NOMO-1 treated with dmso at 0.1 percent for 144 hours (cell line): ENCODE measurements around the gene EDC3.

Experiments
- DNase-seq: peaks from one replicate; lab custom pipeline; 2025; ENCODE audit not compliant: unreplicated experiment; lab: John Stamatoyannopoulos, UW

EDC3 gene

GRCh38 chr15:74585191-74585590, 110.6 kb downstream of the EDC3 start:
- DNase-seq, result no peak

DNA sequence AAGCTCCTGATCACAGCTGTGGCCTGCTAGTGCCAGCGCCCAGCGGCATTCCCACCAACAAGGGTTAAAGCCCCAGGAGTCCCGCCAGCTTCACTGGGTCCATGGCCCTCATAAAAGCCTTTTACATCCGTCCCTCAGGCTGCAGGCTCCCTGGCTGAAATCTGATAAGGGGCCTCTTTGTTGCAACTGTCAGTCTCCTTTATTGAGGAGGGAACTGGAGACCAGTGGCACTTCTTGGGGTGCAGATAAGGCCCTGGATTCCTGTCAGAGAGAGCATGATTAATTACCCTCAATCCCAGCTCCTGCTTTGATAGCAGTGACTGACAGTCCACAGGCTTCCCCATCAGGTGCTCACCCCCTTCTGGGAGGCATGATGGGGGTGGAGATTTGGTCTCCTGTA, 111.0 kb downstream of the EDC3 start:
- no peak for DNase-seq

GRCh38 chr15:74584204-74584603, 111.6 kb downstream of the EDC3 start:
- no peak for DNase-seq
